Tongue (tissue), 2 donors: ENCODE results near the gene VEGFA. TPM values are rescaled to one million over a fixed set of nuclear protein-coding genes. Genes with fewer than 3 reads are reported as not detected.

Experiments used
- DNase-seq: peaks from one replicate; pipeline ENCODE4 v3.0.0-alpha.2; 2015
- total RNA-seq: library from RNA; depleted of rRNA; stranded (reverse); fragments of >200 nt; gene quantifications from one replicate; pipeline ENCODE4 v1.2.3, GENCODE V29; 2014

The VEGFA gene
- total RNA-seq, result 170 TPM

DNA sequence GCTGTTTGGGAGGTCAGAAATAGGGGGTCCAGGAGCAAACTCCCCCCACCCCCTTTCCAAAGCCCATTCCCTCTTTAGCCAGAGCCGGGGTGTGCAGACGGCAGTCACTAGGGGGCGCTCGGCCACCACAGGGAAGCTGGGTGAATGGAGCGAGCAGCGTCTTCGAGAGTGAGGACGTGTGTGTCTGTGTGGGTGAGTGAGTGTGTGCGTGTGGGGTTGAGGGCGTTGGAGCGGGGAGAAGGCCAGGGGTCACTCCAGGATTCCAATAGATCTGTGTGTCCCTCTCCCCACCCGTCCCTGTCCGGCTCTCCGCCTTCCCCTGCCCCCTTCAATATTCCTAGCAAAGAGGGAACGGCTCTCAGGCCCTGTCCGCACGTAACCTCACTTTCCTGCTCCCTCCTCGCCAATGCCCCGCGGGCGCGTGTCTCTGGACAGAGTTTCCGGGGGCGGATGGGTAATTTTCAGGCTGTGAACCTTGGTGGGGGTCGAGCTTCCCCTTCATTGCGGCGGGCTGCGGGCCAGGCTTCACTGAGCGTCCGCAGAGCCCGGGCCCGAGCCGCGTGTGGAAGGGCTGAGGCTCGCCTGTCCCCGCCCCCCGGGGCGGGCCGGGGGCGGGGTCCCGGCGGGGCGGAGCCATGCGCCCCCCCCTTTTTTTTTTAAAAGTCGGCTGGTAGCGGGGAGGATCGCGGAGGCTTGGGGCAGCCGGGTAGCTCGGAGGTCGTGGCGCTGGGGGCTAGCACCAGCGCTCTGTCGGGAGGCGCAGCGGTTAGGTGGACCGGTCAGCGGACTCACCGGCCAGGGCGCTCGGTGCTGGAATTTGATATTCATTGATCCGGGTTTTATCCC lies at the start of gene VEGFA:
Gene VEGFA, plus strand, starts transcription at position 686 of the 846 bp plus-strand sequence.
- peak; percentile 96 for DNase-seq

DNA sequence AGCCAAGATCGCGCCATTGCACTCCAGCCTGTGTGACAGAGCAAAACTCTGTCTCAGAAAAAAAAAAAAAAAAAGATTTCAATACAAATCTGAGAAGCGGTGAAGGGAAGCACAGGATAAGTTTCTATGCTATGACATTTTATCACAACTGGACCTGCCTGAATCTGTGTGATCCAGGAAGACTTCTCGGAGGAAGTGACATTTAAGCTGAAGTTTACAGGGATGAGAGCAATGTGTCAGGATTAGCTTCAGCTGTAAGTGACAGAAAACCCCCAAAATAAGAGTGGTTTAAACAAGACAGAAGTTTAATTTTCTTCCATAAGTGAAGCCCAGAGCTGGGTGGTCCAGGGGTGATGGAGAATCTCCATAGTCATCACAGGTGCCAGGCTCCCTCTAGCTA lies 49.0 kb upstream of the VEGFA start:
- no peak for DNase-seq

DNA sequence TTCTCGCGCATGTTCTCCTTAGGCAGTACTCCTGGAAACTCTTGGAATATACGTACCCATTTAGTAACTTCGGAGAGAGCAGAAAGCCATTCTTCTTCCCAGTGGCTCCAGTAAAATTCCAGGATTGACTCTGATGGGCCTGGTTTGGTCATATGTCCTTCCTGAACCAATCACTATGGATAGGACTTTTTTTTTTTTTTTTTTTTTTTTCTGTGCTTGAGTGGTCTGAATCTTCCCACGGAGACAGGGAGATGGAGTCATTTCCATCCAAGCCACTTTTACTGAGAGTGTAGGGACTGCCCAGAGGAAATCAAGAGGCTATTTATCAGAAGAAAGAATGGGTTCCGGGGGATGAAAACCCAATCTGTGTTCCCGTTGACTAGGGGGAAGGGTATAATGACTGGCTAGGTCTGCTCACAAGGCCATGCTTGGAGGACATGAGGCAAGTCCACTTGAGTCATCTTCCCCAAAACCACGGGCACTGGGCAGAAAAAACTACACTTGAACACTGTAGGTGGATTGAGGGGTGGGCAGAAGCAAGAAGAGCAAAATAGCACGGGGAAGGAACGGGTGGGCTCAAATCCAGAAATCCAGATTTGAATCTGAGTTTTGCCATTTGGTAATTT lies 47.0 kb upstream of the VEGFA start:
- DNase-seq, result no peak

GRCh38 chr6:43723737-43724295 lies 46.2 kb upstream of the VEGFA start:
- DNase-seq, result peak; percentile 79

DNA sequence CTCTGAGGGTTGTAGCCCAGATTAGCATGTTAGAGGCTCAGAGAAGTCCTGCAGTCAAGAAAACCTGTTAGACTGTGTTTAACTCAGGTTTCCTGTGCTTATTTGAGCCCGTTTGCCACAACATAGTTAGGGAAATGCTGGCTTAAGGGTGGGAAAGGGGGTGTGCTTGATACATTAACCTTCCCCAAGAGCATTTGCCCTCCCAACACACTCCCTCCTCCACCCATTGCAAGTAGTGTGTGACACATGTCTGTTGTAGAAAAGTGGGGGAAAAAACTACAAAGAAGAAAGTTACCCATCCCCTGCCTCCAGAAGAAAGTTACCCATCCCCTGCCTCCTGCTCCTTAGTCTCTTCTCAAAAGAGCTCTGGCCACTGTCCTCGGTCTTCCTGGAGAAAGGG lies 45.7 kb upstream of the VEGFA start:
- no peak for DNase-seq

DNA sequence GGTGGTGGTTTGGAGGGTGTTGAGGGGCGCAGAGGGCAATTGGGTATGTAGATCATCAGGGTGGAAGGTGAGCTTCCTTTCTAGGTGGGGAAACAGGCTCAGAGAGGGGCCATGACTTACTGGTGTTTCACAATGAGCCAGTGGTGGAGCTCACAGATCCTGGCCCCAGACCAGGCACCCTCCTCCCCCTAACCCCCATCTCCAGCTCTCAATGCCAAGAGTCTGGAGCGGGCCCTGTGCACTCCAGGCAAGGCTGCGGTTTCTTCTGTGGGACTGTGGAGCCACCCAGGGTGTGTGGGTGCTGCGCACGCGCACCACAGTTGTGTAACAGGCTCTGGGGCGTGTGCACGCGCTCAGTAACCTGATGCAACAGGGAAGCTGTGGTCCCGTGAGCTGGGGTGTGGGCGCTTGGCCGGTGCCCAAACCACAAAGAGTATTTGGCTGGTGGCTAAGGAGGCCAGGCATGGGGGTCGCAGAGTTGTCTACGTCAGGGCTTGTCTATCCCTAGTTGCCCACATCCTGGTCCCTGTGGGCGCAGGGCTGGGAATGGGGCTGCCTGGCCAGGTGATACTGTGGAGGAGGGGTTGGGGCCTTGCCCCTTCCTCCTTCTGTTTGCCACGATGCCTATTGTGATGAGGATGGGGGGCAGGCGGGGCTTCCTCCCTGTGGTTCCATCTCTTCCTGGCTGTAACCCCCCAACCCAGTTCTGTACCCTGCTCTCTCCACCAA lies 44.9 kb upstream of the VEGFA start:
- DNase-seq, result peak; percentile 86

DNA sequence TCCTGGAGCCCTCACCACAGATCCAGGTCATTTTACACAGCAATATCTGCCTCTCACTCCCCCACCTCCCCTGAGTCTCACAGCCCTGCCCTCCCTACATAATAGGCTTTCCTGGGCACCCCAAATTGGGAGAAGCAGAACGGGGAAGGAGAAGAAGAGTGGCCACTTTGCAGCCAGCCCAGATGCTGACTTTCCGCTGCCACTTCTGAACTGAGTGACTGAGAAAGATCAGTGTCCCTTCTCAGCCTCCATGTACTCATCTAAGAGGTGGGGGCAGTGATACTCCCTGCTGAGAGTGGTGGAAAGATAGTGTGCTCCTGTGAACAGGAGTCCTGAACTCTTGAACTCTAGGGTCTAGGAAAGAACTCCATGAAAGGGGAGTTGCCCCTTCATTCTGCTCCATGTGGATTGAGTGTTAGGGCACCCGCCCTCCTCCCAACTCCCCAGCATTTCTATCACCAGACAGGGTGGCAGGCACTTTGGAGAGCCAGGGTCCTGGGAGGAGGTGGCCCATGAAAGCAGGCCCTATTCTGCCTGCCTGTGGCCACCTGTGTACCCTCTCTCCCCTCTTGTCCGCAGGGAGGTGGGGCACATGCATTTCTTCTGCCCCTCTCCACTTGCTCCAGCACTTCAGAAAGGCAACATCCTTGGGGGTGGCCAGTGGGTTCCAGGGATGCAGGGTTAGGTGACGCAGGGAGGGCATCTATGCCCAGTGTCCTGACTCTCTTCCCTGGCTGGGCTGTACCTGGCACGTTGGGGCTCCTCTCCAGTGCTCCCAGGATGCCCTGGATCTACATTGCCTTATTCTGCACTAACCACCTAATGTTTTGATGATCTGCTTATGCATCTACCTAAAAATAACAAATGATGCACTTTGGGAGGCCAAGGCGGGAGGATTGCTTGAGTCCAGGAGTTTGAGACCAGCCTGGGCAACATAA lies 44.1 kb upstream of the VEGFA start:
- no peak for DNase-seq

DNA sequence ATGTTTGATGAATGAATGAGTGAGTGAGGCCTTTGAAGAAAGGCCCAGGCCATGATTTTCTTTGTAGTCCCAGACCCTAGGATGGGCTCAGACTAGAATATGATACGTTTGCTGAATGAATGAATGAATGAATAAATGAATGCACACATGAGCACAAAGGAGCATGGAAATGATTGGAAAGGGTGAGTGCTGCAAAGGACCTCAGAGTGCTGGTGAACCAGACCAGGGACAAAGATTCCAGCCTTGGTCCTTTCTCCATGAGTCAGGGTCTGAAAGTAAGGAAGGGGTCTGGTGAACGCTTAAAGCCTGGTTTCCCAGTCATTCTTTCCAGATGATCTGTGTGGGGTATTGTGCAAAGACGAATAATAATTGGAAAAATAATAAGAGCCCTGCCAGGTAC lies 42.4 kb upstream of the VEGFA start:
- DNase-seq, result no peak

DNA sequence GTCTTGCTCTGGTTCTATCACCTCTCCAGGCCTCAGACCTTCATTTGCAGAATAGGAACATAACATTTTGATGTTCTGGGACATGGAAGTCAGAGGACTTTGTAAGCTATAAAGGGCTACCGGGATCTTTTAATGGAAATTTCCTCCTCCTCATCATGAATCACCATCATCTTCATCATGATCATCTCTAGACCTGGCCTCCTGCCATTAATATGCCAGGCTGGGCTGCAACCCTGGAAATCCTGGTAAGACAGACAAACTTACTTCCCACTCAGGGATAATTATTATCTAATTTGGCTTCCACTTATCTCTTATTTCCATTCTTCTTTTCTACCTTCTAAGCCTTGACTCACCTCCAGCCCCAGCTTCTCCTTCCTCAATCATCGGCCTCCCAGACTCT lies 41.4 kb upstream of the VEGFA start:
- no peak for DNase-seq

DNA sequence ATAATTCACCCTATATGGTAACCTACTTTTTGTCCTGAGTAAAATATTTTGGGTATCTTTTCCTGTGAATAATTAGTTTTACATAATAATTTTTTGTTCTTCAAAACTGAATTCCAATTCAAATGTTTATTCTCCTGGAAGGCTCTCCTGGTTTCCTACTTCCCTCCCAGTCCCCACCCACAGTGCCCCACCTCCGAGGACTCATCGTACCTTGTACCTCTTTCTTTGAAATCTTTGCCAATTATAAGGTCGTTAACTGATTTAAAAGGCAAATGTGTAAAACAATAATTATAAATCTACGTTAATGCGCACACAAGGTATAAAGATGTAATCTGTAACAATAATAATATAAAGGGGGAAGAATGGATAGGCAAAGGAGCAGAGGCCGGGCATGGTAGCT lies 40.5 kb upstream of the VEGFA start:
- no peak for DNase-seq

- DNase-seq, result no peak
These were observed 39.4 kb upstream of the VEGFA start for GRCh38 chr6:43730634-43731033.

GRCh38 chr6:43733471-43734293 lies 36.3 kb upstream of the VEGFA start:
- no peak for DNase-seq

DNA sequence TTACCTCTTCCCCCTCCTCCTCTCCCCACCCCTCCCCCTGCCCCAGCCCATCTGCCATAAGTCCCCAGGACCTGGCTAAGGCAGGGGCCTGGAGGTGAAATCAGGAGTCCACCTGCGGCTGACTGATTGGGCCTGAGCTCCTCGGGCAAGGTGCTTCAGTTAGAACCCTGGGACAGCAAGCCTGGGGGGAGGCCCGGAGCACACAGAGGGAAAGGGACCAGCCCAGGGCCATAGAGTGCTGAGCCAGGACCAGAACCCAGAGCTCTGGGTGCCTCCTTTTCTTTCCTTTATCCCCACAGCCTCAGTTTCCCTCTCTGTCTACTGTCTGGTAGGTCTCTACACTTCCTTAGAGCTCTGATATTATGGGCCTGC lies 35.7 kb upstream of the VEGFA start:
- DNase-seq, result no peak

DNA sequence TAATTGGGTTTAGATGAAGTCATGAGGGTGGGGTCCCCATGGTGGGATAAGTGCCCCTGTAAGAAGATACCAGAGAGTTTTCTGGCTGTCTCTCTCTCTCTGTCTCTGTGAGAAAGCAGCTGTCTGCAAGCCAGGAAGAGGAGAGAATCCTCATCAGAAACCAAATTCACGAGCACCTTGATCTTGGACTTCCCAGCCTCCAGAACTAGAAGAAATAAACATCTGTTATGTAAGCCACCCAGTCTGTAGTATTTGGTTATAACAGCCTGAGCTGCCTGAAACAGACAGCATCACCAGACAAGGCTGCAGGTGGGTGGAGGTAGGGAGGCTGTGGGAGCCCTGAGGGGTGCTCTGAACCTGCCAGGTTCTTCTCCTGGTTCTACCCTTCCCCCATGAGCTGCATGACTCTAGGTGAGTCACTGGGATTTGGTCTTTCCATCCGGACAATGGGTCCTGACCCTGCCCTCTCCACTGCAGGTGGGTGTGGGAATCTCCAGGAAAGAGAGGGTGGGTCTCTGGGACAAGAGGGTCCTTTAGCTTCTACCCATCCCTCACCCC lies 34.3 kb upstream of the VEGFA start:
- no peak for DNase-seq

DNA sequence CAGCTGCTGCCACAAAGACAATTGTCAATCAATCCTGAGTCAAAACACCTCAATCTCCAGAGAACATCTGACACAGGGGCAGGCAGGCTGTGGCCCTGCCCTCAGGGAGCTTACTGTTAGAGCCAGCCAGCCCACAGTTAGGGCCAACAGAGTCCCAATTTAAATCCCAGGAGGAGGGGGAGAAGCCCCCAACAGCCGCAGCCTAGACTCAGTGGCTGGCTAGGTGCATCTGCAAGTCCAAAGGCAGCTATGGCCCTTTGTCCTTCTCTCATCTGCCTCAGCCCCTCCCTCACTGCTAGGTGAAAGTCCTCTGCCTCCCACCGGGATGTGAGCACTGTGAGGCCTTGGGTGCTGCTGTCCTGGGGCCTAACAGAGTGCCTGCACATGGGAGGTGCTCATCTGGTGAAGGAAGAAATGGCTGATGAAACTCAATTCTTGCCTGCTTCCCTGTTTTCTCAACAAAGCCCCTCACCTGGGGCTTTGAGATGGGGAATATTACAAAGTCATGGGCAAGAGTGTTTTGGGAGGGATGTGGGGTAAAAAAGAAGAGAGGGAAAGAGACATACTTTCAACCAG lies 33.7 kb upstream of the VEGFA start:
- DNase-seq, result no peak

DNA sequence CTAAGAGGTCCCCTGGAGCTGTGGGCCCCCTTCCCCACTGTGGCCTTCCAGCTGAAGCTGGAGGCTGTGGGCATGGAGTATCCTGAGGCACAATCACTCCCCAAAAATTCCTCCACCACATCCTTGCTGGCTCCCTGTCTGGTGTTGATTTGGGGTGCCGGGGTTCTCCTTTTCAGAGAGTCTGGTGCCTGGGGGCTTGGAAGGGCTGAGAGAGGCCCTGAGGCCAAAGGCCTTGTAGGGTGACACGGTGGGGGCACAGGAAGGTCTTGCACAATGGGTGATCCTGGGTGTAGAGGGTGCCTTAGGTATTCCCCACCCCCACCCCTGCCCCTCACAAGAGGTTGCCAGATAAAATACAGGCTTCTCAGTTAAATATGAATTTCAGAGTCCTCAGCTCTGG lies 33.2 kb upstream of the VEGFA start:
- no peak for DNase-seq

- DNase-seq, result peak; percentile 65
These were observed 32.5 kb upstream of the VEGFA start for GRCh38 chr6:43737272-43738081.

- DNase-seq, result no peak
These were observed 31.7 kb upstream of the VEGFA start for GRCh38 chr6:43738267-43738676.
